IPS DF 4.7 (cell line): Measurements from ENCODE around the gene AP4S1.

ENCODE experiments used
- DNase-seq: peaks from one replicate; pipeline ENCODE4 v3.0.0-alpha.2; 2013; ENCODE audit warnings: low spot score; ENCODE audit errors: extremely low read depth

The AP4S1 gene

GRCh38 chr14:31137214-31137889, 111.9 kb downstream of the AP4S1 start:
- no peak for DNase-seq

- no peak for DNase-seq
Observed at GRCh38 chr14:31138301-31138700, 112.9 kb downstream of the AP4S1 start.

DNA sequence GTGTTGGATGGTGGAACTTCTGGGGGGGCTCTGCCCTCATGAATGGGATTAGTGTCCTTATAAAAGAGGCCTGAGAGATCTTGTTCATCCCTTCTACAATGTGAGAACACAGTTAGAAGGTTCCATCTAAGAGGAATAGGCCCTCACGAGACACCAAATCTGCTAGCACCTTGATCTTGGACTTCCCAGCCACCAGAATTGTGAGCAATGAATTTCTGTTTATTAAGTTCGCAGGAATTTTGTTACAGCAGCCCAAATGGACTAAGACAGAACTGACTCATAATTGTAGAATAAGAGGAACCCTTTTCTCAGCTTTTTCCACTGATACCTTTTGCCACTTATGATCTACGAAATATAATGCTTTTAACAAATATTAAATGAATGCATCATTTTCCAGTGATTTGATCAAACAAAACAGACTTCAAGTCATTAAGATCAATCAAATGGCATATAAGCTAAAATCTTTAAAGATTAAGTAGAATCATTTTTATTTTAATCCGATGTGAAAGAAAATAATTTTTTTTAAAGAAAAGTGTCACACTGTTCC, 113.9 kb downstream of the AP4S1 start:
- no peak for DNase-seq

- no peak for DNase-seq
Observed at GRCh38 chr14:31142455-31143087, 117.1 kb downstream of the AP4S1 start.
